Measurements from ENCODE around the gene ISLR.

ISLR gene

GRCh38 chr15:74197176-74197965, 23.9 kb downstream of the ISLR start:
- no peak for DNase-seq

DNA sequence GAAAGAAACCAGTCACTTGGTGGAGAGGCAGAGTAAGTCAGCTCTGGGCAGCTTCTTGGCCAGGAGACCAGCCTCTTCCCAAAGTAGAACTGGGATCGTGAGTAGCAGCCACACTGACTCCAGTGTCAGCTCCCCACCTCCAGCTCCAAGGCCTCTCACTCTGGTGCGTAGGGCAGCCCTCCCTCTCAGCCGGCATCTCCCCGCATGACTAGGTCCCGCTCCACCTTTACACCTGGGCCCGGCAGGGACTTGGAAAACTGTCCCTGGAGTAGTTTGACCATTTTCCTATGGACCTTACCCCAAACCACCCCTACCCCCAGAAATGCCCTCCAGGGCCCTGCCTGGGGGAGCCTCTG, 25.8 kb downstream of the ISLR start:
- DNase-seq: no peak

DNA sequence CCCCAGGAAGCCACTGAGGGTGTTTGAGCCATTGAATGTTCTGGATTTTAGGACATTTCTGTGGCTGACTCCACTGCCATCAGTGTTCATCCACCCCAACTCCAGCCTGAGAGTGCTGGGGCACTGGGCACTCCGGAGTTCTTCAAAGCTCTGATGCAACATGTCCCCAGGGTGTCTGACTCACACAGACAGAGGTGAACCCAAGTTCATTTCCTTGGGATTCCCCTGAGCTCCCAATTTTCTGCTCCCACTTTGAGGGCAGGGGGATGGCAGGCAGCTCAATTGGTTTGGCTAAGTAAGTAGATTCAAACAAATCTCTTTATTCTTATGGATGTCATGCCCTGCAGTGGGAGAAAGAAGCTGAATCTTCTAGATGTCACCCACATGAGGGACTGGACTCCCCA, 26.9 kb downstream of the ISLR start:
- DNase-seq: no peak

DNA sequence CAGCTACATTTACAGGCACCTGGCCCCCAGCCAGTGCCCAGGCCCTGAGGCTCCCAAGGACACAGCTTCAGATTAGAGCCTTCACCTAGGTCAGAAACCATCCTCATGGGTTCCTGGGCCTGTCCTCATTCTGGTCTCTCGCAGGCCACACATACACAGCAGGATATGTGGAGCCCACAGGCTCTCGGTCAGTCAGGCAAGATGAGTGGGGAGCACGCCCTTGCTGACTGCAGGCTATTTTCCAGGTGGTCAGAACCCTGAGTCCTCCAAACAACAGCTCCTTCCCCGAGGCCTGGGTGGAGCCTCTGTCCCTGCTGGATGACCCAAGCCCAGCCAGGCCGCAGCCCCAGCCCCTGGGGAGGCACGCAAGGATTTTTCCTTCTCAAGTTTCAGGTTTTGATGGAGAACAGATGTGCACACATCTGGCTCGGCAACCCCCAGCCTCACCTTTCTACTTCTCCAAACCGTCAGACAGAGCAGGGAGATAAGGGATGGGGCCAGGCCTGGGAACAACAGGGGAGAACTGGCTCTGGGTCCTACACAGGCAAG, 27.4 kb downstream of the ISLR start:
- no peak for DNase-seq

GRCh38 chr15:74201710-74202420, 28.4 kb downstream of the ISLR start:
- no peak for DNase-seq

DNA sequence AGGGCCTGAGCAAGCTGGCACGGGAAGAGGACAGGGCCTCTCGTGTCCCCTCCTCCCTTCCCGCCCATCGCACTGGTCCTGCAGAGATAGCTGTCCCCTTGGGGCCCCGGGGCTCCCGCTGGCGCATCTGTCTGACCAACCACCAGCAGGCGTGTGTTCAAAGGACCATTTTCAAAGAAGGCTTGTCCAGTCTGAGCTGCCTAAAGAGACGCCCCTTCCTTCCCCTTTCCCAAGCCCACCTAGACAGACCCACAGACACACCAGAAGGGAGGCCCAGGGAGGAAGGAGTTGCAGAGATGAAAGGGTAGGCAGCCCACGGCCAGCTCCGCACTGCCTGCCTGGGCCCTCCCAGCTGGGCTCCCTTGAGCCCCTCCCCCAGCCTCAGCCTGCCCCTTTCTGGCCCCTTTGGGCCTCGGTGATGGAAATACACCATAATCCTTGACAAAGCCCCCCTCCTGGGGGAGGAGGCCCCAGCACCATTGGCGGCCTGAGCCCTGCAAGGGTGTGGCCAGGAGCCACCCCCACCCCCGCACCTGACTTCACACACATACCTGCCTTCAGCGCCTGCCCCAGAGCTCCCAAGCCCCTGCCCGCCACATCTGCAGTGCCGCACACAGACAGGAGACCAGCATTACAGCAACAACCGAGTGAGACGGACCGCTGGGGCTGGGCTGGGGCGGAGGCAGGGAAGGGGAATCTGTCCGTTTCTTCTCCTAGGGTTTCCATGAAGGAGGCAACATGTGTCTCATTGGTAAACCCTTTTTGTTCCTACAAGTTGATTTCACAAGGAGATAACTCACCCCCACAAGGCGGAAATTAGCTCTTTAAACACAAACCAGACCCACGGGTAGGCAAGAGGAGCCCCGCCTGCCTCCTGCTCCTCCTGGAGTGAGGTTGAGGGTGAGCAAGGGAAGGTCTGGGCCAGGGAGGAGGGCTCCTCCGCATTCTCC, 29.2 kb downstream of the ISLR start, which contains the start of gene STRA6:
TSS of gene STRA6 (minus strand) at position 336 of the 950 bp plus-strand sequence. CDS start 520 bp downstream, outside the sequence.
- no peak for DNase-seq

GRCh38 chr15:74203914-74204431, 30.5 kb downstream of the ISLR start:
- no peak for DNase-seq

GRCh38 chr15:74205582-74205947, 32.1 kb downstream of the ISLR start:
- no peak for DNase-seq

DNA sequence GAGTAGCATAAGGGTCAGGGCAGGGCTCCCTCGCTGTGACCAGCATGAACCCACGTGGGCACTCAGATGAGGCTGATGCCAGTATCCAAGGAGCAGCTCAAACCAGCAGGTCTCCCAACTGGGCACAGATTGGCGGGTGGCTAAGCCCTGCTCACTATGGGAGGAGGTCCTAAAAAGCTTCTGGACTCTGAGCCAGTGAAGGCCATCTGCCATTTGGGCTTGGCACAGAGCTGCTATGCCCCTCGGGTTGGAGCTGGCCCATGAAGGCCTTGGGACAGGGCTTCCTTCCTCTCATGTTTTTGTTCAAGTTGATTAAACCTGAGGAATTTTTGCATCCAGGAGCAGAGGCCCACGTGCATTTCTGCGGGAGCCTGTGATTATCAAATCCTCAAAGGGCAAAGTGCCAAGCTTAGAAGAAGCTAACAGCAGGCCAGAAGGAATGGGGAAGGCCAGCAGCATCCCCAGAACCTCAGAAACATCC, 33.3 kb downstream of the ISLR start:
- DNase-seq: no peak

GRCh38 chr15:74207652-74208440, 34.3 kb downstream of the ISLR start:
- DNase-seq: no peak

DNA sequence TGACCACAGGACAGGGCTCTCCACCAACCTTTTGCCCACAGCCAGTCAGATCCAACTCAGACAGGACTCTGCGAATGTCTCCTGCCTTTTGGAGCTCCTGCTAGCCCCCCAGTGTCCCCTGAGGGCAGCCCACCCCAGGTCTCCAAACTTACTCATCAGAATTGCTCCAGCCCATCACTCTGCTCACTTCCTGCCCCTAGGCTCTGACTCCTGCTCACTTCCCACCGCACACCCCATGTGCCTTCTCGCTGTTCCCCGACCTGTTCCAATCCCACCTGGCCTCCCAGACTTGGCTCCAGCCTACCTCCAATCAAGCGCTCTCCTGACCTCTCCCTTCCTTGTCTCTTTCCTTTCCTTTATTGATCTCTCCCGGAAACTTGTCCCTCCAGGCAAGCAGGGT, 35.0 kb downstream of the ISLR start:
- DNase-seq: no peak

DNA sequence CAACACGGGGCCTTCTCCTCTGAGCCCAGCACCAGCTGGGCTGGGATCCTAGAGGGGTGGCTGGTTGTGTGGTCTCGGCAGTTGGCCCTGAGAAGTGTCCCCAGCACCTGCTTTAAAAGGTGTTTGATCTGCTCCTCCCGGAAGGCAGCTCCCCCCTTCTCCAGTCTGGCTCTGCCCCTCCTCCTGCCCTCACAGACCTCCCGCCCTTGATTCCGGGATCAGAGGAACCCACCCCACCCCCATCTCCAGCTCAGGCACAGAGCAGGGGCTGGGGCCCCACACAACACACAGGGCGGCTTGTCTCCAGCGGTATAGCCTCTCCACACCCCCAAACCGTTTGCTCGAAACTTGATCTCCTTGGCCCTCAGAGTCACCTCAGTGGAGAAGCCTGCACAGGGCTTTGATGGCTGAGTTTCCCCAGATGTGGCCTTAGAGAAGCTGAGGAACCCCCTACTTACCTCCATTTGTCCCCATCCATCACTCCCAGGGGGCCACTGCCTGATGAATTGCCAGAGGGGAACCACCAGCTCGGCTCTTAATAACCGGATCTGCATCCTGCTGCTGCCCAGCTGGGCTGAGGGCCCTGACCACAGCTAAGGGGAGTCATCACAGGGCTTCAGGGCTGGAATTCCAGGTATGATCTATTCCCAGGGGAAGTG, 35.5 kb downstream of the ISLR start:
- DNase-seq: no peak

DNA sequence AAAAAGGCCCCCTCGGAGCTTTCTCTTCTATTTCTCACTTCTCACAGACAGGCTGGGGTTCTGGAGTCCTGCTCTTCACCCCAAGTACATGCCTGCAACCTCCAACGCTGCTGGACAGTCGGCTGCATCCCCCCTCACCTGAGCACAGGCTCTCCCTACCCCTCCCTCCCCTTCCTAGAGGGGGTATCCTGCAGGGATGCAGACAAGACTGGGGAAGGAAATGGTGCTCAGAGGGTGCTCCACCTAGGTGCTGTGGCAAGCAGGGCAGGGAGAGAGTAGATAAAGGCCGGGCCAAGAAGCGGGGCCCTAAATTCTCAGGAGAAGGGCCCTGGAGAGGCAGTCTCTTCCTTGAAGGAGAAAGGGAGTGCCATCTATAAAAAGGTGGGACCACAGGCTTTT, 36.0 kb downstream of the ISLR start:
- no peak for DNase-seq

- no peak for DNase-seq
Observed at GRCh38 chr15:74209997-74210671, 36.6 kb downstream of the ISLR start.

- no peak for DNase-seq
Observed at GRCh38 chr15:74210729-74211128, 37.2 kb downstream of the ISLR start.

DNA sequence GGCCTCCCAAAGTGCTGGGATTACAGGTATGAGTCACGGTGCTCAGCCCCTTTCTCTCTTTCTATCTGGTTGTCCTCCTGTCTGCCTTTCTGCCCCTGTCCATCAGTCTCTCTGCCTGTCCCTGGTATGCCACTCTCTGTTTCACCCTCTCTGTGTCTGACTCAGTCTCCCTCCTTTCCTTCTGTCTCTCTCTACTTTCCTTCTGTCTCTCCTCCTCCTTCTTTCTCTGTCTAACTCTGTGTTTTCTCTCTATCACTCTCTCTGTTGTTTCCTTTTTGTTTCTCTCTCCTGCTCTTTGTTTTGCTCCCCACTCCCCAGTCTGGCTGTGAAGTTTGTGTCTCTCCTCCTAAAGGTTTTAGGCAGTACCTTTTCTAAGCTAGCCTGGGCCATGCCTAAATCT, 38.1 kb downstream of the ISLR start:
- no peak for DNase-seq

GRCh38 chr15:74212494-74212893, 39.0 kb downstream of the ISLR start:
- DNase-seq: no peak

DNA sequence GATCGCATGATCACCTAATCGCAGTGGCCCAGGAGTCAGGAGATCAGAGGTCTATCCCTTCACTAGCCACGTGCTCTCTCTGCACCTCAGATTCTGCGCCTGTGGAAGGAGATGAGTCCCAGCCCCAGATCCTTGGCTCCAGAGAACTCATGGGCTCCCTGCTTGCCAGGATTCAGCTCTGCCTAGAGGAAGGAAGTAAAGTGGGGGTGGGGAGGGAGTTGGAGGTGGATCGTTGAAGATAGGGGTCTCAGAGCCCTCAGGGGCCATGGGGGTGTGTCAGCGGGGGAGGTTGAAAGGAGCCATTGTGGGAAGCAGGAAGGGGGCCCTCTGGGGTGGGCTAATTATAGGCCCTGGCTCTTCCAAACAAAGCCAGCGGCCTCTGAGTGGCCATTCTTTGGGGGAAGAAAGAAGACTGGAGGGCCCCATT, 40.4 kb downstream of the ISLR start:
- DNase-seq: no peak

DNA sequence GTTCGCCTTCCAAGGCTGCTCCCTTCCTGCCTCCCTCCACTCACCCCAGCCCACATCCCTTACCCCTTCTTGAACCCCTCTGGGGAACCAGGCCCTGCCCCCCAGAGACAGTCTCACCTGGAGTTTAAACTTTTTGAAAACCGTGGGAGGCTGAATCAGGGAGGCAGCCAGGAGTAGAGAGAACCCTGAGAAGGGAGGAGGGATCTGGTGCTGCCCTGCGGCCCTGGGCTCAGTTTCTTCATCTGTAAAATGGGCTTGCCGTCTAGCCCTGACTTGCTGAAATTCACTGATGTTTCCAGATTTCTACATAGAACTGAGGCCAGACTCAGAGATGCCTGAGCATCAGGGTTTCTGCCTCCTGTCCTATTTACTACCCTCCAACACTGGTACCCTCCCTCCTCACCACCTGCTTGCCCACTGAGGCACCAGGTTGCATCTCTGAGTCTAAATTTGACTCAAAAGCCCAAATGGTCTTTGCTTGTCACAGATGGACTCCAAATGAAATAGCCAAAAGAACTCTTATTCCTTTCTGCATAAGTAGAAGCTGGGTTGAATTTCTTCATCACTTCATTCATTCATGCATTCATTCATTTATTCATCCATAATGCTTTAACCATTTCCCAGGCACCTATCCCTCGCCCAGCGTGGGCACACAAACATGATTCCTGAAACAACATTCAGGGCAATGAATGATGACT, 41.0 kb downstream of the ISLR start:
- DNase-seq: no peak

DNA sequence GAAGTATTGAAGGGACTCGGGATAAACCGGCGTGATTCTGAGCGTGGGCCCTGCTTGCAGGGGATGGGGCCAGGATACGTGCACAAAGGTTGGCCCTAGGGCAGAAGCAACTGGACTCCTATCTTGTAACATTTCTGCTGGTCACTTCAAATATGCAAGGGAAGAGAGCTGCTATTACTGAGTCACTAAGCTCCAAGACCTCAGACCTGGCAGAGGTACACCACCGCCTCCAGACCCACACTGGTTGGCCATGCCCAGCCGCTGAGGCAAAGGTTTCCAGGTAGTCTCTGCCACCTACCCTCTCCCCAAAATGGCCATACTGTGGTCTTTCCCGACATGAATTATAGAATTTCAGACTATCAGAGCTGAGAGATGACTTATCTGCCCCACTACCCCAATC, 42.4 kb downstream of the ISLR start:
- DNase-seq: no peak
